Urothelium cell line (cell line): ENCODE results near the gene KCNK5.

Experiments
- DNase-seq: peaks from one replicate; pipeline ENCODE4 v3.0.0; 2011; ENCODE audit warnings: low spot score, mixed read lengths
- FAIRE-seq: peaks from 2 replicates; lab custom pipeline; 2011; peaks lifted over from hg19 to GRCh38; lab: Jason Lieb, UNC

The KCNK5 gene

DNA sequence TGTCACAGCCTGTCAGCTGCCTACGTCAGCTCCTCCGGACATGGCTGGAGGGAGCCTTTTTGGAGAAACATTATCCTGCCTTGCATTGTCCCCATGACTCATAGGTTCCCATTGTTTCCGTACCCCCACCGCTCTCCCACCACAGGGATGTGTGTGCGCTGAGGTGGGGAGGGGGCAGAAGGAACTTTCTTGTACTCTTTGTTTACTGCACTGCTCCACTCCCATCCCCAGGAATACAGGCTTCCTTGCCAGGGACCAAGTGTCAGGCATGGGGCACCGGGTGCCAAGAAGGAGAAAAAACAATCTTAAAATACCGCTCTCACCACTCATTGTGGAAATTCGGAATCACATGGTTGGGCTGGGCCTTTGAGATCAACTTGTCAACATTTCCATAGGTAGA is 51.0 kb downstream of the KCNK5 start:
- DNase-seq (no peak), FAIRE-seq (no peak)

DNA sequence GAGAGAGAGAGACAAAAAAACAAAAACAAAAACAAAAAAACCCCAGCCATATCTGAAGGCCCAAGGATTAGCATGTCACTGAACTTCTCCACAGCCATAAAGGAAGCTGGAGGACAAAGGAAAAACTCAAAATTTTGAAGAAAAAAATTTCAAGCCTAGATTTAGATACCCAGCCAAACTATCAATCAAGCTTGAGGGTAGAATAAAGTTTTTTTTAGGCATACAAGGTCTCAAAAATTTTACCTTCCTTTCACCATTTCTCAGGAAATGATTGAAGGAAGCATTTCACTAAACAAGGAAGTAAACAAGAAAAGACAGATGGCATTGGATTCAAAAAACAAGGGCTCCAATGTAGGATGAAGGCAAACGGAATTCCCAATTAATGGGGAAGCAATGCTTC is 52.1 kb downstream of the KCNK5 start:
- no peak for DNase-seq
- FAIRE-seq = no peak

- DNase-seq (no peak), FAIRE-seq (no peak)
Measured at GRCh38 chr6:39173270-39173669, 56.0 kb downstream of the KCNK5 start.

DNA sequence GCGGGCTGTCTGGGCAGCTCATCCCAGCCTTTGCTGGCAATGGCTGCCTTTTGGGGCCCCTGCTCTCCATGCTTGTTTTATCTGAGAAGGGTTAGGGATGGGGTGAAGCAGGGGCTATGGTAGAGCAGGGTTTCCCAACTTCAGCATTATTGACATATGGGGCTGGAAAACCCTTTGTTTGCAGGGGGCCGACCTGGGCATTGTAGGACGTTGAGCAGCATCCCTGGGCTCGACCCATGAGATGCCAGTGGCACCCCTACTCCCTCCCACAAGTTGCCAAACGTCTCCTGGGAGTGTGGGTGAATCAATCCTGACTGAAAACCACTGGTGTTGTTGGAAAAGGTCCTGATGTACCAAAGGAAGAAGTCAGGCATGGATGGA is 56.9 kb downstream of the KCNK5 start:
- FAIRE-seq (no peak), DNase-seq (no peak)

- FAIRE-seq (no peak), DNase-seq (no peak)
Measured at GRCh38 chr6:39171489-39172376, 57.5 kb downstream of the KCNK5 start.

DNA sequence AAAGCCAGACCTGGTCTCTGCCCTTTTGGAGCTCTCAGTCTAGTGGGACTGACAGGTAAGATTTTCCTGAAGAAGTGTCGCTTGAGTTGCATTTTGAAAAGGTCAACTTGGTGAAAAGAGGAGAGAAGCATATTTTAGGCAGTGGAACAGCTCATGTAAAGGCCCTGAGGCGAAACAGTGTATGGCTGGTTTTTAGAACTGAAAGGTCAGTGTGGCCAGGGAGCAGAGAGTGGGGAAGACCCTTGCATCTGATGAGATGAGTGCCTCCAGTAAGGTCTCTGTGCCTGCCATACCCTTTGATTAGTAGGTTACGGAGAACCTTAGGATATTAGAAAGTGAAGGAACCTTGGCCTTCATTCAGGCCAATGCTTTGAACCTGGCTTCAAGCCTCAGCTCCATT is 58.4 kb downstream of the KCNK5 start:
- DNase-seq (no peak), FAIRE-seq (no peak)

GRCh38 chr6:39170389-39170788 is 58.9 kb downstream of the KCNK5 start:
- no peak for FAIRE-seq
- DNase-seq = no peak

GRCh38 chr6:39169448-39170344 is 59.6 kb downstream of the KCNK5 start:
- DNase-seq (no peak), FAIRE-seq (no peak)

DNA sequence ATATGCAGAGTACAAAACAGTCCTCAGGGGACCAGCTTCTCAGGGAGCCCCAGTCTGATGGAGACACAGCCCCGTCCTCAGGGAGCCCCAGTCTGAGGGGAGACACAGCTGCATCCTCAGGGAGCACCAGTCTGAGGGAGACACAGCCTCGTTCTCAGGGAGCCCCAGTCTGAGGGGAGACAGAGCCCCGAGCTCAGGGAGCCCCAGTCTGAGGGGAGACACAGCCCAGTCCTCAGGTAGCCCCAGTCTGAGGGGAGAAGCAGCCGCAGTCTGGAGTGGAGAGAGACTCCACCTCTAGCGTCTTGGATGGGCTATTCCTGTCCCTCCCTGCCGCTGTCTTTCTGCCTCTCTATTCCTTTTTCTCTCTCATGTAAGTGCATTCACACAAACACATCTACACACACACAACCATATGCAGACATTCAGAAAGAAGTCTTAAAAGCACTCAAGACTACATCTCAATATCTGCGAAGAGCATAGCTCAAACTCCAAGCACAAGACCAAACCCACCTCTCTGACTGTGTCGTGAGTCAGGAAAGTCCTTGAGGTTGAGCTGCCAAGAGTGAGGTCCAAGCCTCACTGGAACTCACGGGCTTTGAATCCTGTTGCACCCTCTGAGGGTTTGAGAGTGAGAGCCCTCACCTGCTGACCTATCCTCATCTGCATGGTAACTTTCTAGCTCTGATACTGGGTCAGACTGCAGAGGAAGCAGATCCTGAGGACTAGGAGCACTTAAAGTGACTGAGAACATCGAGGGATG is 61.2 kb downstream of the KCNK5 start:
- FAIRE-seq = no peak
- DNase-seq = no peak

DNA sequence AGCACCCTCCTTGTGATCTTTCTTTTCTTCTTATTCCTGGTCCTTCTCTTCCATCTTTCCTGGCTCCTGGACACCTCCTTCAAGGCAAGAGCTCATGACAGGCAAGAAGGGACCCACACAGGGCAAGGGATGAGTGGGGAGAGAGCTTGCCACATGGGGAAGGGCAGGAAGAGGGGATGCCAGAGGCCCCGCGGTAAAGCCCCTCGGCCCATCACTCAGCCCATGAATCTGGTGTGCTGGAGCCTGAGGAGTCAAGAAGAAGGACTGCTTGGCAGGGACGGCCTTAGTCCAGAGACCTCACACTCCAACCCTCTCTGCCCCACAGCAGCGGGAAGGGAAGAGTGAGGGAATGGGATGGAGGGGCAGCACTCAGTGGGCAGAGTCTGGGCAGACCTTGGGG is 62.0 kb downstream of the KCNK5 start:
- DNase-seq (no peak), FAIRE-seq (no peak)

- DNase-seq = no peak
- FAIRE-seq = no peak
Measured at GRCh38 chr6:39166912-39167290, 62.4 kb downstream of the KCNK5 start.

DNA sequence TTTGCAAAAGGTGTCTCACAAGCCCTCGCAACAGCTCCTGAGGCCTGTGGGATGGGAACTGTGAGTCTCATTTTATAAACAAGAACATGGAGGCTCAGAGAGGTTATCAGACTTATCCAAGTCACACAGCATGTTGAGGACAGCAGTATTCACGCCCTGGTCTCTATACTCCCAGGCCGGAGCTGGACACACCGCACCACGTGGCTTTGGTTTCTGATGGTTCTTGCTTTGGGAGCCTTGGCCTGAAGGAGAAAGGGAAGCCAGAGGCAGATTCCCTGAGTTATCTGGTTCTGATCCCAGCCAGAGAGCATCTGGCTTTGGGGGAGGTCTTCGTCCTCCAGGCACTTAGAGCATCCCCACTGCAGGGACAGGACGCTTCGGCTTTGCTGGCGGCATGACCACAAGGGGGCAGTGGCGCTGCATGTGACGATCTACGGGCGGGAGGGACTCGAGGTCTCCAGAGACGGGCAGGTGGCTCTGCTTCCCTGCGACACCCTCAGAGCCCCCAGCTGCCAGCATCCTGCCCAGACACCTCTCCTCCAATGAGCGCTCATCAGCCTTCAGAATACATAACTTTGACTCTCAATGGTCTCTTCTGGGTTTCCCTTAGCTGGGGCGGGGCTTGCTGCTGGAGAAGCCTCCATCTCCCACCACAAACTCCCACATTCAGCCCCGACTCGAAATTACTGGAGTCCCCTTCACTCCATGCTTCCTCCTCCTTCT is 62.9 kb downstream of the KCNK5 start:
- DNase-seq = peak; percentile 76
- FAIRE-seq = no peak

DNA sequence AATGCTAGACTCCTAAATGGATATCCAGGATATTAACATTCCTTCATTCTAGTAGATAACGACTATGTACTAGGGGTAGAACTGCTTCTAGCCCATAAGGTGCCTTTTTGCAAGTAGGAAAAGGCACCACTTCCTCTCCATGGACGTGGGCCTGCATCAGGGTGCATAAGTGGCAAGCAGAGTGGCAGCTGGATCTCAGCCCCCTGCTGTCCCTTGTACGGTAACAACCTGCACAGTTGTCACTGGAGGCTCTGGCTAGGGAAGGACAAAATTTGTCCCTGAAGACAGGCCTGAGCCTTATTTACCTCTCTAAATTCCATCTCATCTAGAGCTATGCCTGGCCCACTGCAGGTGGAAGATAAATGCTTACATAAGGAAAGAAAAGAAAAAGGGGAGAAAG is 71.8 kb downstream of the KCNK5 start:
- DNase-seq = no peak
- FAIRE-seq = no peak

GRCh38 chr6:39156801-39157200 is 72.5 kb downstream of the KCNK5 start:
- DNase-seq = no peak
- FAIRE-seq = no peak

GRCh38 chr6:39154705-39155104 is 74.6 kb downstream of the KCNK5 start:
- DNase-seq (no peak), FAIRE-seq (no peak)

DNA sequence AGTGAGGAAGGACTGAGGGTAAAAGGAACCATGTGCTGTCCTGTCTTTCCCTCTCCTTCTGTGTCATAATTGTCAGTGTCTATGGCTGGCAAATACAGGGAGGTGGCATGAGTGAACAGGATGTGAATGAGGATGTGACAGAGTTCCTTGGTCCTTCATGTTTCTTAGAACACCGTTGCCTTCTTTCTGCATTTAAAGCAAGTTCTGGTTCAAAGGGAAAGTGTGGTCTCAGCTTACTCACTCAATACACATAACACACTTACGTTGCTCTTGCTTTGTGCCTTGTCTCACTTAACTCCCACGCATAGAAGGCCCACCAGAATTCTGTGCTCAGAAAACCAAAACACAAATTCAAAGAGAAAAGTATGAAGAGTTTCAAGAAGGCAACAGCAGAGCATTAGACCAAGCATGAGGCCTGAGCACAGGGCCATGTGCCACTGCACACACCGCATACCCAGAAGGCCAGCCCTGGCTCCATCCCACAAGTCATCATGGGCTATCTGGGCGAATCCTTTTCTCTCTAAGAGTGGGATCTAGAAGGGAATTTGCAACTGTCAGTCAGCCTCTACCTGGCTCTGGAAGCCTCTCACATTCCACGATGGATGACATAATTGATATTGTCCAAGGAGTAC is 75.4 kb downstream of the KCNK5 start:
- FAIRE-seq = no peak
- no peak for DNase-seq

DNA sequence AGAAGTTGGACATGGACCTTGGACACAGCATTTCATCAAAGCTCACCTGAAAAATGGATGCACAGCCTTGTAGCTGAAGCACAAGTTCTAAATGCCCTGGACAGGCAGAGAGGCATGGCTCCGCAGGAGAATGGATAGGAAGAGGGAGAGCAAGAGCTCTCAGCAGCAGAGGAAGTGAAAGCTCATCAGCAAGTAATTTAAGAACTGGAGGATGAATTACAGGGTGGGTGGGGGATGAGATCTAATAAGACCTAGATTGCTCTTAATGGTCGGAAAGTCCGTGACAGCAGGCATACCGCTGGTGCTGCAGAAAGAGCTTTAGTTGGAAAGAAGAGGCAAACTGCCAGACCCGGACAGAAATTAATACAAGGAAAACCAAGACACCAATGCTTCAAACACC is 77.0 kb downstream of the KCNK5 start:
- no peak for DNase-seq
- no peak for FAIRE-seq

DNA sequence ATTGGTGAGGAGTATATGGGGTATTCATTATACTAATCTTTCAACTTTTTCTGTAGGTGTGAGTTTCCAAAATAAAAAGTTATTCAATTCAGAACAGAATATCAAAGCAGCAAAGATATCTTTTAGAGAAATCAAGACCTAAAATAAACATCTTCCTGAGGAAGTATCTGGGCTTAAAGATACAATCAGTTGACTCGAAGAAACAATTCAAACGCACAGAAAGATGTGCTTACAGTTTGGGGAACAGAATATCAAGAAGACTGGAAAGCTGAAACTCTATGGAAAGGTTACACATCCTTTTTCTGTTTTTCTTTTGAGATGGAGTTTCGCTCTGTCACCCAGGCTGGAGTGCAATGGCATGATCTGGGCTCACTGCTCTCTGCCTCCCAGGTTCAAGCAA is 78.1 kb downstream of the KCNK5 start:
- FAIRE-seq = no peak

DNA sequence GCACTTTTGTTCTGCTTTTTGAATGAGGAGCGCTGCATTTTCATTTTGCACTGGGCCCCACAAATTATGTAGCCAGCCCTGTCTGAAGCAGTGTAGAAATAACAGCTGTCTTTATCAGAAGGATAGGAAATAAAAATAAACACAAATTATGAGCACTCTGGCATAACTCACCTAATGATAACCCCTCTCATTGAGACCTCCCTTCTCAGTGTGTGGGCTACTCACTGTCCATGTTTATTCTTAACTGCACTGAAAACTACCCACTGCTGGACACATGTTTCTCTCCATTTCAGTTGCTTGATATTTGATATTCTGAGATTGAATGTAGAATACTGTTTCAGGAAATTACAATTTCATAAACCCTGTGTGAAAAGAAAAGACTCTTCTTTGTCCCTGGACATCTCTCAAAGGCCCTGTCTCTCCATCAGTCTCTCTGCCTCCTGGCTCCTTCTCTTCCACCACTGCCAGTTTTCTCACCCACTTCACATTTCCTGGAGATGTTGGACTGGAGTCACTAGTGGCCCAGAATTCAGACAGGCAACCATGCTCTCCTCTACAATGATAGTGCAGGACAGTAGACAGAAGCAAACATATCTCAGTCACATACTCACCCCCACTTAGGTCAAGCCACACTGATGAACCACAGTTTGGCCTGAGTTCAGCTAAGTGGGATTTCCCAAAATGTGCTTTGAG is 84.6 kb downstream of the KCNK5 start:
- FAIRE-seq (no peak), DNase-seq (no peak)

More for the DNA sequence above, 78.1 kb downstream of the KCNK5 start:
- DNase-seq = no peak
